OCI-LY7 (cell line): Measurements from ENCODE around the gene IQCK.
A peak's percentile ranks its signal among the peaks of the same experiment; 100 is the strongest.

Source experiments
- EZH2phosphoT487 ChIP-seq: fragments of 200-600 bp; sonication (generic); IDR thresholded peaks from 2 replicates; pipeline ENCODE4 v1.6.1; 2018; ENCODE audit warnings: low read depth, borderline replicate concordance, mild to moderate bottlenecking, mixed run types, antibody characterized with exemption, low read length, moderate library complexity, mixed read lengths
- TF ChIP-seq, protein P1 (sequence below): fragments of 200-600 bp; sonication (generic); conservative IDR thresholded peaks from 2 replicates; pipeline ENCODE4 v1.5.1; 2014; ENCODE audit warnings: mild to moderate bottlenecking, antibody characterized with exemption, low read length, moderate library complexity, mixed read lengths

DNA sequence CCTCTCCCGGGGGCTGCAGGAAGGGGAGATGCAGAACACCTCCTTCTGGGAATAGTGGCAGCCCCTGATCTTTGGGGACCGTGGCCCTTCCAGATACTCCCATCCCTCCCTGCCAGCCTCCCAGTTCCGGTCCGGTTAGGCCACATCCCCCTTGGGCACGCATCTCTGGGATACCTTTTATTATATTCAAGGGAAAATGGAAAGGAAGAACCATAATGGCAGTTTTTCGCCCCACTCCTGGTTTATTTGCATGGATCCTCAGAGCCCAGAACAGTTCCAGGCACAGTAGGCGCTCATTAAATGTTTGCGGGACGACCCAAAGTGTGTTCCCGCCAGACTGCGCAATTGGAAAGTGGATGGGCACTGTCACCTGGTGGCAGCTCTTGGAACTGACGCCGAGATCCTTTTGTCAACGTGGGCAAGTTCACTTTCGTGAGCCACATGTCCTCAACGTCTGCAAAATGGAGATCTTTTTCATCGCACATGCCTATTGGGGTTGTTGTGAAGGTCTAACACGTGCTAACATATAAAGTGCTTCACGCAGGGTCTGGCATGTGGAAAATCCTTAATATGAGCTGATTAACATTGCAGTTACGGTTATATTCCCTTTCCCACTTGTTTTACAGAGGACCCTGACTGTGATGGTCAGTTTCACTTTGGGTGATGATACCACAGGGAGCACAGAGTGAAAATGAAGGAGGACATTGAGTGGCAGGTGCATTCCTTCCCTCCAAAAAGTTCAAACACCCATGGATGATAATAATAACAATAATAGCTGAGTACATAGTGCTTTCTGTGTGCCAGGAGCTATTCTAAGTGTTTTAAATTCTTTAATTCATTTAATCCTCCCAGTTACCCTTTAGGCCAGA lies 168.2 kb downstream of the IQCK start:
- TF ChIP-seq, protein P1, sequence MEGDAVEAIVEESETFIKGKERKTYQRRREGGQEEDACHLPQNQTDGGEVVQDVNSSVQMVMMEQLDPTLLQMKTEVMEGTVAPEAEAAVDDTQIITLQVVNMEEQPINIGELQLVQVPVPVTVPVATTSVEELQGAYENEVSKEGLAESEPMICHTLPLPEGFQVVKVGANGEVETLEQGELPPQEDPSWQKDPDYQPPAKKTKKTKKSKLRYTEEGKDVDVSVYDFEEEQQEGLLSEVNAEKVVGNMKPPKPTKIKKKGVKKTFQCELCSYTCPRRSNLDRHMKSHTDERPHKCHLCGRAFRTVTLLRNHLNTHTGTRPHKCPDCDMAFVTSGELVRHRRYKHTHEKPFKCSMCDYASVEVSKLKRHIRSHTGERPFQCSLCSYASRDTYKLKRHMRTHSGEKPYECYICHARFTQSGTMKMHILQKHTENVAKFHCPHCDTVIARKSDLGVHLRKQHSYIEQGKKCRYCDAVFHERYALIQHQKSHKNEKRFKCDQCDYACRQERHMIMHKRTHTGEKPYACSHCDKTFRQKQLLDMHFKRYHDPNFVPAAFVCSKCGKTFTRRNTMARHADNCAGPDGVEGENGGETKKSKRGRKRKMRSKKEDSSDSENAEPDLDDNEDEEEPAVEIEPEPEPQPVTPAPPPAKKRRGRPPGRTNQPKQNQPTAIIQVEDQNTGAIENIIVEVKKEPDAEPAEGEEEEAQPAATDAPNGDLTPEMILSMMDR, result peak; percentile 94
- no peak for TF ChIP-seq EZH2phosphoT487
